ENCODE measurements around the gene CPED1.

GRCh38 chr7:121298831-121299239 lies 310.3 kb downstream of the CPED1 start:
- TF ChIP-seq CTCF (IDR thresholded peaks at IDR 0.05; ENCODE audit: low read length), result no peak
- no peak for TF ChIP-seq EZH2 (IDR thresholded peaks at IDR 0.05; ENCODE audit: borderline replicate concordance, low read length)

Data from OCI-LY1 (cell line).